ENCODE data around the gene RPA3.

Gene RPA3

DNA sequence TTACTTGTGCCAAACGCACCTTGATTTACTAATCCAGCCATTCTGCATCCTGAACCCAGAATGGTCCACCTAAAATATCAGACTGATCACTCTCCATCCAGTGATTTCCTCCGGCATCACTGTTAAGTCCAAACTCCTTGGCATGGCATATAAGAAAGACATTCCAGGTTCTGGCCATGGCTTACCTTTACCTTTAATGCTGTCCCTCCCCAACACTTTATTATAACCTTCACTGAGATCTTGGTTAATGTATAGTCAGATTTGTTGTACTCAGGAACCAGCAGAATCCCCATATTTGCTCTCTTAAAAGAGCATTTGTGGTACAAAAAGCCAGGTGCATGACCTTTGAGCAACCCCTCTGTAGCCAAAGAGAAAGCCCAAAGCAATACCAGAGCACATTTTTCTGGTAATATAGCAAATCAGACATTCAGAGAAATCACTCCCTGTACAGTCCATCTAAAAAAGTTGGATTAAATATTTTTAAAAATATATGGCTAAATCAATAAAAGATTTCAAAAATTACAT is 67.7 kb downstream of the RPA3 start:
- H3K4me3 ChIP-seq (ENCODE audit: low read depth, low read length, poor library complexity, severe bottlenecking), result no peak overlapping the region
- H3K36me3 ChIP-seq (ENCODE audit: insufficient read depth, low read length), result no peaks in the 10 kb centered on the region
- H3K4me2 ChIP-seq (ENCODE audit: low read length), result no peak overlapping the region
- no peaks in the 10 kb centered on the region for H3K9me3 ChIP-seq (ENCODE audit: low read length)
- TF ChIP-seq EZH2 (IDR thresholded peaks at IDR 0.05; ENCODE audit: borderline replicate concordance, low read length), result no peak
- TF ChIP-seq, protein P1, sequence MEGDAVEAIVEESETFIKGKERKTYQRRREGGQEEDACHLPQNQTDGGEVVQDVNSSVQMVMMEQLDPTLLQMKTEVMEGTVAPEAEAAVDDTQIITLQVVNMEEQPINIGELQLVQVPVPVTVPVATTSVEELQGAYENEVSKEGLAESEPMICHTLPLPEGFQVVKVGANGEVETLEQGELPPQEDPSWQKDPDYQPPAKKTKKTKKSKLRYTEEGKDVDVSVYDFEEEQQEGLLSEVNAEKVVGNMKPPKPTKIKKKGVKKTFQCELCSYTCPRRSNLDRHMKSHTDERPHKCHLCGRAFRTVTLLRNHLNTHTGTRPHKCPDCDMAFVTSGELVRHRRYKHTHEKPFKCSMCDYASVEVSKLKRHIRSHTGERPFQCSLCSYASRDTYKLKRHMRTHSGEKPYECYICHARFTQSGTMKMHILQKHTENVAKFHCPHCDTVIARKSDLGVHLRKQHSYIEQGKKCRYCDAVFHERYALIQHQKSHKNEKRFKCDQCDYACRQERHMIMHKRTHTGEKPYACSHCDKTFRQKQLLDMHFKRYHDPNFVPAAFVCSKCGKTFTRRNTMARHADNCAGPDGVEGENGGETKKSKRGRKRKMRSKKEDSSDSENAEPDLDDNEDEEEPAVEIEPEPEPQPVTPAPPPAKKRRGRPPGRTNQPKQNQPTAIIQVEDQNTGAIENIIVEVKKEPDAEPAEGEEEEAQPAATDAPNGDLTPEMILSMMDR (IDR thresholded peaks at IDR 0.05; ENCODE audit: low read length), result no peak
- H3K4me1 ChIP-seq (ENCODE audit: insufficient read depth, low read length, severe bottlenecking), result peaks cover 31% of the 10 kb centered on the region
- no peak overlapping the region for H3K9ac ChIP-seq (ENCODE audit: low read length)
- H3K27me3 ChIP-seq (ENCODE audit: insufficient read depth, low read length), result no peaks in the 10 kb centered on the region
- no peaks in the 10 kb centered on the region for H3K9me2 ChIP-seq (ENCODE audit: low read depth, low read length)
- no peak overlapping the region for H2AFZ ChIP-seq (ENCODE audit: low read length)
- H3K27ac ChIP-seq (ENCODE audit: low read depth, low read length, poor library complexity, severe bottlenecking), result no peak overlapping the region
- H4K20me1 ChIP-seq (ENCODE audit: insufficient read depth, low read length), result no peaks in the 10 kb centered on the region
- peaks cover 16% of the 10 kb centered on the region; the same call in 1 of the 2 replicates for H3K79me2 ChIP-seq (ENCODE audit: insufficient read depth, low read length)
- no peaks in the 10 kb centered on the region for H3F3A ChIP-seq (ENCODE audit: insufficient read depth, low read length)

DNA sequence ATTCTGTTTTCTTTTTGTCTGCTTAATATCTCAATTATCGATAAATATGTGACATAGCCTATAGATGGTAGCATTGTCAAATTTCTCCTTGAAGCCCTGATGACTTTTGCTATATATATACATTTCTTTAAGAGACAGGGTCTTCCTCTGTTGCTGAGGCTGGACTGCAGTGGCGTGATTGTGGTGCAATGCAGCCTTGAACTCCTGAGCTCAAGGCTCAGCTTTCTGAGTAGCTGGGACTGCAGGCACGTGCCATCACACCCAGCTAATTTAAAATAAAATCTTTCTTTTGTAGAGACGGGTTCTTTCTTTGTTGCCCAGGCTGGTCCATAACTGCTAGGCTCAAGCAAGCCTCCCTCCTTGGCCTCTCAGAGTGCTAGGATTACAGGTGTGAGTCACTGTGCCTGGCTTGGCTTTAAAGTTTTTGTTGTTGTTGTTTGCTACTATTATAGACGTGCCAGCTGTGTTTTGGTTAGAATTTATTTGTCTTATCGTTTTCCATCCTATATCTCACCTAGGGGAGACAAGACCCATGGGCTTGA is 70.8 kb downstream of the RPA3 start:
- Histone ChIP-seq H3F3A (ENCODE audit: insufficient read depth, low read length) (no peaks in the 10 kb centered on the region), H3K4me3 (ENCODE audit: low read depth, low read length, poor library complexity, severe bottlenecking) (no peak overlapping the region), H3K9me2 (ENCODE audit: low read depth, low read length) (no peaks in the 10 kb centered on the region), H3K4me1 (ENCODE audit: insufficient read depth, low read length, severe bottlenecking) (peaks cover 29% of the 10 kb centered on the region), H3K27ac (ENCODE audit: low read depth, low read length, poor library complexity, severe bottlenecking) (peak overlapping the region; percentile 21), H3K9me3 (ENCODE audit: low read length) (no peaks in the 10 kb centered on the region), H3K27me3 (ENCODE audit: insufficient read depth, low read length) (no peaks in the 10 kb centered on the region), H3K36me3 (ENCODE audit: insufficient read depth, low read length) (peaks cover 4% of the 10 kb centered on the region; the same call in 1 of the 2 replicates), H3K9ac (ENCODE audit: low read length) (no peak overlapping the region), H4K20me1 (ENCODE audit: insufficient read depth, low read length) (no peaks in the 10 kb centered on the region), H3K4me2 (ENCODE audit: low read length) (no peak overlapping the region), H2AFZ (ENCODE audit: low read length) (no peak overlapping the region), H3K79me2 (ENCODE audit: insufficient read depth, low read length) (peaks cover 13% of the 10 kb centered on the region; the same call in 1 of the 2 replicates)
- TF ChIP-seq, protein P1 (IDR thresholded peaks at IDR 0.05; ENCODE audit: low read length), result no peak

DNA sequence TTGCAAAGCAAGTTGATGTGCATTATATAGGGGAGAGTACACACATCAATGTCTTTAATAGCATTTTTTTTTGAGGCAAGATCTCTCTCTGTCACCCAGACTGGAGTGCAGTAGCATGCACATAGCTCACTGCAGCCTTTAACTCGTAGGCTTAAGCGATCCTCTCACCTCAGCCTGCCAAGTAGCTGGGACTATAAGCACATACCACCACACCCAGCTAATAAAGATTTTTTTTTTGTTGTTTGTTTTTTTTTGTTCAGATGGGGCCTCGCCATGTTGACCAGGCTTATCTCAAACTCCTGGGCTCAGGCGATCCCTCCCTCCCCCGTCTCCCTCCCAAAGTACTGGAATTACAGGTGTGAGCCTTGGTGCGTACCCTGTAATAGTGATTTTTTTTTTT is 76.3 kb downstream of the RPA3 start:
- peaks cover 24% of the 10 kb centered on the region for H3K79me2 ChIP-seq (ENCODE audit: insufficient read depth, low read length)
- peak overlapping the region; percentile 87 for H3K4me2 ChIP-seq (ENCODE audit: low read length)
- H3K9me2 ChIP-seq (ENCODE audit: low read depth, low read length), result no peaks in the 10 kb centered on the region
- no peaks in the 10 kb centered on the region for H3F3A ChIP-seq (ENCODE audit: insufficient read depth, low read length)
- H3K4me1 ChIP-seq (ENCODE audit: insufficient read depth, low read length, severe bottlenecking), result peaks cover 31% of the 10 kb centered on the region
- TF ChIP-seq, protein P1 (IDR thresholded peaks at IDR 0.05; ENCODE audit: low read length), result no peak
- no peak for TF ChIP-seq EZH2 (IDR thresholded peaks at IDR 0.05; ENCODE audit: borderline replicate concordance, low read length)
- no peaks in the 10 kb centered on the region for H3K27me3 ChIP-seq (ENCODE audit: insufficient read depth, low read length)
- peak overlapping the region; percentile 87 for H3K9ac ChIP-seq (ENCODE audit: low read length)
- H3K36me3 ChIP-seq (ENCODE audit: insufficient read depth, low read length), result peaks cover 14% of the 10 kb centered on the region; the same call in 1 of the 2 replicates
- peak overlapping the region; percentile 92 for H3K4me3 ChIP-seq (ENCODE audit: low read depth, low read length, poor library complexity, severe bottlenecking)
- H2AFZ ChIP-seq (ENCODE audit: low read length), result no peak overlapping the region
- no peaks in the 10 kb centered on the region for H3K9me3 ChIP-seq (ENCODE audit: low read length)
- peak overlapping the region; percentile 80 for H3K27ac ChIP-seq (ENCODE audit: low read depth, low read length, poor library complexity, severe bottlenecking)
- no peaks in the 10 kb centered on the region for H4K20me1 ChIP-seq (ENCODE audit: insufficient read depth, low read length)

Data from OCI-LY1 (cell line).